ENCODE data around the gene STT3B. TPM values are rescaled to one million over a fixed set of nuclear protein-coding genes. Genes with fewer than 3 reads are reported as not detected.

Gene STT3B
- total RNA-seq, 2 donors from 2014 or later: 126 to 199 TPM

DNA sequence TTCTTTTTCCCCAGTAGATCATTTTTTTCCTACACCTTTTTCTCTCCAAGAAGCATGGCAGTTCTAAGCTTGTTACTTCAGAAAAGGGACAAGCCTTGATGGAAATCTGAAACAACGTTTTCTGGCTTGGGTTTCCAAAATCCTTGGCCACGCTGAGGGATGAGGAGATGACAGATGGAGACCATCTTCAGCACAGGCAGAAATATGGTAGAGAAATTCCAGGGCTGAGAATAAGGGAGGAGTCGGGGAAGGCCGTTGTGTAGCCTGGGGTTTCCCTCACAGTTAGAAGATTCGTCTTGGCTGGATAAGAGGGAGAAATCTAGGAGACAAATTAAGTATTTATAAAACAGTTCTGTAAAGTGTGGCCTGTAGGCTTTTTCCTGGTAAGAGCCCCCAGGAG is 33.9 kb upstream of the STT3B start:
- no peaks in the 10 kb centered on the region for H3K9me3 Mint-ChIP-seq
- H3K4me3 ChIP-seq (ENCODE audit: low read length): no peak overlapping the region
- no peaks in the 10 kb centered on the region for H3K27me3 ChIP-seq (ENCODE audit: control insufficient read depth, insufficient read depth, low read length, poor library complexity, severe bottlenecking)
- H3K9ac ChIP-seq (ENCODE audit: extremely low read depth, low read length, poor library complexity, severe bottlenecking): no peak overlapping the region
- H3K4me3 Mint-ChIP-seq: no peak overlapping the region
- no peaks in the 10 kb centered on the region for H3K36me3 Mint-ChIP-seq (ENCODE audit: low read depth)
- no peaks in the 10 kb centered on the region for H3K36me3 ChIP-seq (ENCODE audit: control insufficient read depth, insufficient read depth, low read length)
- H3K4me1 ChIP-seq (ENCODE audit: control insufficient read depth, insufficient read depth, low read length): no peaks in the 10 kb centered on the region
- no peak overlapping the region for H3K27ac Mint-ChIP-seq
- H3K27me3 Mint-ChIP-seq (ENCODE audit: insufficient read depth): no peaks in the 10 kb centered on the region
- H3K9me3 ChIP-seq (ENCODE audit: control insufficient read depth, low read length): no peaks in the 10 kb centered on the region
- H3K27ac ChIP-seq (ENCODE audit: low read depth, low read length): no peak overlapping the region
- no peak for DNase-seq
- TF ChIP-seq, protein P1, sequence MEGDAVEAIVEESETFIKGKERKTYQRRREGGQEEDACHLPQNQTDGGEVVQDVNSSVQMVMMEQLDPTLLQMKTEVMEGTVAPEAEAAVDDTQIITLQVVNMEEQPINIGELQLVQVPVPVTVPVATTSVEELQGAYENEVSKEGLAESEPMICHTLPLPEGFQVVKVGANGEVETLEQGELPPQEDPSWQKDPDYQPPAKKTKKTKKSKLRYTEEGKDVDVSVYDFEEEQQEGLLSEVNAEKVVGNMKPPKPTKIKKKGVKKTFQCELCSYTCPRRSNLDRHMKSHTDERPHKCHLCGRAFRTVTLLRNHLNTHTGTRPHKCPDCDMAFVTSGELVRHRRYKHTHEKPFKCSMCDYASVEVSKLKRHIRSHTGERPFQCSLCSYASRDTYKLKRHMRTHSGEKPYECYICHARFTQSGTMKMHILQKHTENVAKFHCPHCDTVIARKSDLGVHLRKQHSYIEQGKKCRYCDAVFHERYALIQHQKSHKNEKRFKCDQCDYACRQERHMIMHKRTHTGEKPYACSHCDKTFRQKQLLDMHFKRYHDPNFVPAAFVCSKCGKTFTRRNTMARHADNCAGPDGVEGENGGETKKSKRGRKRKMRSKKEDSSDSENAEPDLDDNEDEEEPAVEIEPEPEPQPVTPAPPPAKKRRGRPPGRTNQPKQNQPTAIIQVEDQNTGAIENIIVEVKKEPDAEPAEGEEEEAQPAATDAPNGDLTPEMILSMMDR (conservative IDR thresholded peaks at IDR 0.05): no peak
- no peaks in the 10 kb centered on the region for H3K4me1 Mint-ChIP-seq
- WGBS, 2 experiments (ENCODE audit: insufficient coverage in 1 of 2, insufficient read length in 1 of 2): 86 to 98% methylated on average over 5 of the region's 5 CpGs

DNA sequence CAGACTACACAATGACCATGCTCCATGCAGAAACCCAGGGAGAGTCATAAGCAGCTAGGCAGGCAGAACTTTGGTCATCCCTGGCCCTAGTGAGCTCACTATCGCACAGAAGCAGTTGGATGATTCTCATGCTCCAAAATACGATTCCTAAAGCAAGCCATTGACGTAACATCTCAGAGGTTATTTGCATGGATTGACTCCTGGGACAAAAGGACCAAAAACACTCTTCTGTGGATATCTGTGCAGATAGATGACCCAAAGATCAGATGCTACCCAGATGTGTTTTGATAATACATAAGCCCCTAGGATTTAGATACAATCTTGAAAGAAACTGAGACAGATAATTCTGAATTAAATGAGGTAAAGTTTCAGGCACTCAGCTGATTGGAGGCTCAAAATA is 33.4 kb upstream of the STT3B start:
- H3K27ac ChIP-seq (ENCODE audit: low read depth, low read length): no peak overlapping the region
- no peak overlapping the region for H3K9ac ChIP-seq (ENCODE audit: extremely low read depth, low read length, poor library complexity, severe bottlenecking)
- Mint-ChIP-seq H3K27me3 (ENCODE audit: insufficient read depth) (no peaks in the 10 kb centered on the region), H3K36me3 (ENCODE audit: low read depth) (no peaks in the 10 kb centered on the region), H3K4me3 (no peak overlapping the region), H3K9me3 (no peaks in the 10 kb centered on the region), H3K27ac (no peak overlapping the region), H3K4me1 (no peaks in the 10 kb centered on the region)
- no peak for DNase-seq
- TF ChIP-seq, protein P1 (conservative IDR thresholded peaks at IDR 0.05): no peak
- no peaks in the 10 kb centered on the region for H3K36me3 ChIP-seq (ENCODE audit: control insufficient read depth, insufficient read depth, low read length)
- no peaks in the 10 kb centered on the region for H3K27me3 ChIP-seq (ENCODE audit: control insufficient read depth, insufficient read depth, low read length, poor library complexity, severe bottlenecking)
- WGBS, 2 experiments (ENCODE audit: insufficient coverage in 1 of 2, insufficient read length in 1 of 2): 91 to 97% methylated on average over 3 of the region's 3 CpGs
- no peaks in the 10 kb centered on the region for H3K9me3 ChIP-seq (ENCODE audit: control insufficient read depth, low read length)
- H3K4me1 ChIP-seq (ENCODE audit: control insufficient read depth, insufficient read depth, low read length): no peaks in the 10 kb centered on the region
- no peak overlapping the region for H3K4me3 ChIP-seq (ENCODE audit: low read length)

DNA sequence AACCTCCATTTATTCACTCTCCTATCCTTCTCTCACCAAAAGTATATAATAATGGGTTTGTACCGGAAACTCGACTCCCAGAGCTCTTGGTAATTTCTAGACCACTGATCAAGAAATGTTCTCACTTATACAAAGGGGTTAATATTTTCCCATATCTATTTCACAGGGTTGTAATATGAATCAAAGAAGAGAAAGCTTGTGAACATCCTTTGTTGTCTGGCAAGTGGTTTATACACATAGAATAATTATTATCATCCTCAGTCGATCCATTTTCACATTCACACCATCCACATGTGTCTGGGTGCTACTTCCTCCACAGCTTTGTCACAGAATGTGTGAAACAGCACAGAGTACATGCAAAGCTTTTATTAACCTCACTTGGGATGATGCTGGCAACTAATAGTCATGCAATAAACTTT is 29.9 kb upstream of the STT3B start:
- Mint-ChIP-seq H3K9me3 (no peaks in the 10 kb centered on the region), H3K27me3 (ENCODE audit: insufficient read depth) (no peaks in the 10 kb centered on the region), H3K4me1 (peaks cover 23% of the 10 kb centered on the region), H3K4me3 (no peak overlapping the region), H3K27ac (no peak overlapping the region), H3K36me3 (ENCODE audit: low read depth) (no peaks in the 10 kb centered on the region)
- no peak for DNase-seq
- no peaks in the 10 kb centered on the region for H3K36me3 ChIP-seq (ENCODE audit: control insufficient read depth, insufficient read depth, low read length)
- H3K4me3 ChIP-seq (ENCODE audit: low read length): no peak overlapping the region
- 86 to 96% methylated on average over 1 to 3 of the region's 3 CpGs for WGBS, 2 experiments (ENCODE audit: insufficient coverage in 1 of 2, insufficient read length in 1 of 2)
- no peak overlapping the region for H3K27ac ChIP-seq (ENCODE audit: low read depth, low read length)
- H3K4me1 ChIP-seq (ENCODE audit: control insufficient read depth, insufficient read depth, low read length): peaks cover 10% of the 10 kb centered on the region
- TF ChIP-seq, protein P1 (conservative IDR thresholded peaks at IDR 0.05): no peak
- H3K9ac ChIP-seq (ENCODE audit: extremely low read depth, low read length, poor library complexity, severe bottlenecking): no peak overlapping the region
- no peaks in the 10 kb centered on the region for H3K9me3 ChIP-seq (ENCODE audit: control insufficient read depth, low read length)
- no peaks in the 10 kb centered on the region for H3K27me3 ChIP-seq (ENCODE audit: control insufficient read depth, insufficient read depth, low read length, poor library complexity, severe bottlenecking)
